Peyer's patch (tissue), 4 donors: ENCODE measurements around the gene CDPF1.

ENCODE experiments used
- CTCF ChIP-seq, 6 experiments: fragments of 450-650 bp in 4 of 6; fragments of 200-600 bp in 2 of 6; sonication (generic) in 1 of 6; IDR thresholded peaks; one replicate each; pipeline ENCODE4 v1.5.1; 2017 to 2019; ENCODE audit warnings: antibody characterized with exemption in 6 of 6, mild to moderate bottlenecking in 3 of 6, moderate library complexity in 1 of 6
- POLR2A ChIP-seq, 2 donors: fragments of 450-650 bp; IDR thresholded peaks; one replicate each; pipeline ENCODE4 v1.5.1; 2017; ENCODE audit warnings: antibody characterized with exemption in 2 of 2, mild to moderate bottlenecking in 2 of 2, moderate library complexity in 2 of 2

GRCh38 chr22:46250783-46251125 is 661 bp upstream of the CDPF1 start:
- TF ChIP-seq CTCF (IDR thresholded peaks at IDR 0.05) (no peak), POLR2A (IDR thresholded peaks at IDR 0.05) (no peak)
